ENCODE data around the gene TYW3.

GRCh38 chr1:74737333-74737732 lies 4.4 kb downstream of the TYW3 start:
- TF ChIP-seq, protein P1, sequence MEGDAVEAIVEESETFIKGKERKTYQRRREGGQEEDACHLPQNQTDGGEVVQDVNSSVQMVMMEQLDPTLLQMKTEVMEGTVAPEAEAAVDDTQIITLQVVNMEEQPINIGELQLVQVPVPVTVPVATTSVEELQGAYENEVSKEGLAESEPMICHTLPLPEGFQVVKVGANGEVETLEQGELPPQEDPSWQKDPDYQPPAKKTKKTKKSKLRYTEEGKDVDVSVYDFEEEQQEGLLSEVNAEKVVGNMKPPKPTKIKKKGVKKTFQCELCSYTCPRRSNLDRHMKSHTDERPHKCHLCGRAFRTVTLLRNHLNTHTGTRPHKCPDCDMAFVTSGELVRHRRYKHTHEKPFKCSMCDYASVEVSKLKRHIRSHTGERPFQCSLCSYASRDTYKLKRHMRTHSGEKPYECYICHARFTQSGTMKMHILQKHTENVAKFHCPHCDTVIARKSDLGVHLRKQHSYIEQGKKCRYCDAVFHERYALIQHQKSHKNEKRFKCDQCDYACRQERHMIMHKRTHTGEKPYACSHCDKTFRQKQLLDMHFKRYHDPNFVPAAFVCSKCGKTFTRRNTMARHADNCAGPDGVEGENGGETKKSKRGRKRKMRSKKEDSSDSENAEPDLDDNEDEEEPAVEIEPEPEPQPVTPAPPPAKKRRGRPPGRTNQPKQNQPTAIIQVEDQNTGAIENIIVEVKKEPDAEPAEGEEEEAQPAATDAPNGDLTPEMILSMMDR (IDR thresholded peaks at IDR 0.05), result no peak
- TF ChIP-seq POLR2A (IDR thresholded peaks at IDR 0.05), result no peak

Measured in heart left ventricle (tissue), 13 donors.